ENCODE data around the gene PCDHGA8.

DNA sequence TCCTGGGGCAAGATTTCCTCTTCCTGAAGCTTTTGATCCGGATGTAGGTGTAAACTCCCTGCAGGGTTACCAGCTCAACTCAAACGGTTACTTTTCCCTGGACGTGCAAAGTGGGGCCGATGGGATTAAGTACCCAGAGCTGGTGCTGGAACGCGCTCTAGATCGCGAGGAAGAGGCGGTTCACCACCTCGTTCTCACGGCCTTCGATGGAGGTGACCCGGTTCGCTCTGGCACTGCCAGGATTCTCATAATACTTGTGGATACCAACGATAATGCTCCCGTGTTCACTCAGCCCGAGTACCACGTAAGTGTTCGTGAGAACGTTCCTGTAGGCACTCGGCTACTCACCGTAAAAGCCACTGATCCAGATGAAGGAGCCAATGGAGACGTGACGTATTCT lies 36.8 kb upstream of the PCDHGA8 start:
- TF ChIP-seq, protein P1, sequence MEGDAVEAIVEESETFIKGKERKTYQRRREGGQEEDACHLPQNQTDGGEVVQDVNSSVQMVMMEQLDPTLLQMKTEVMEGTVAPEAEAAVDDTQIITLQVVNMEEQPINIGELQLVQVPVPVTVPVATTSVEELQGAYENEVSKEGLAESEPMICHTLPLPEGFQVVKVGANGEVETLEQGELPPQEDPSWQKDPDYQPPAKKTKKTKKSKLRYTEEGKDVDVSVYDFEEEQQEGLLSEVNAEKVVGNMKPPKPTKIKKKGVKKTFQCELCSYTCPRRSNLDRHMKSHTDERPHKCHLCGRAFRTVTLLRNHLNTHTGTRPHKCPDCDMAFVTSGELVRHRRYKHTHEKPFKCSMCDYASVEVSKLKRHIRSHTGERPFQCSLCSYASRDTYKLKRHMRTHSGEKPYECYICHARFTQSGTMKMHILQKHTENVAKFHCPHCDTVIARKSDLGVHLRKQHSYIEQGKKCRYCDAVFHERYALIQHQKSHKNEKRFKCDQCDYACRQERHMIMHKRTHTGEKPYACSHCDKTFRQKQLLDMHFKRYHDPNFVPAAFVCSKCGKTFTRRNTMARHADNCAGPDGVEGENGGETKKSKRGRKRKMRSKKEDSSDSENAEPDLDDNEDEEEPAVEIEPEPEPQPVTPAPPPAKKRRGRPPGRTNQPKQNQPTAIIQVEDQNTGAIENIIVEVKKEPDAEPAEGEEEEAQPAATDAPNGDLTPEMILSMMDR (IDR thresholded peaks at IDR 0.05), result no peak
- TF ChIP-seq POLR2AphosphoS5 (IDR thresholded peaks at IDR 0.05) (no peak), POLR2A (IDR thresholded peaks at IDR 0.05) (no peak), EP300 (IDR thresholded peaks at IDR 0.05) (no peak)

Data from upper lobe of left lung (tissue), 4 donors.